Endothelial cell of umbilical vein (primary cell): ENCODE data around the gene BAZ1A. TPM values are rescaled to one million over a fixed set of nuclear protein-coding genes. Genes with fewer than 3 reads are reported as not detected.

Experiments
- BruUV-seq: library from RNA; stranded (reverse); fragments of 400-500 nt; replicated peaks from 2 replicates; lab custom pipeline; 2021; lab: Mats Ljungman, UMichigan
- CTCF ChIA-PET: fragments of 300-600, 350-600 bp; sonication (Branson Sonifier 250); formaldehyde crosslinking; loops from one replicate; lab custom pipeline; 2021; ENCODE audit warnings: antibody characterized with exemption, inconsistent platforms; lab: Charles Lee
- POLR2A ChIA-PET: fragments of 300-600, 350-600 bp; sonication (Branson Sonifier 250); formaldehyde crosslinking; loops from one replicate; lab custom pipeline; 2021; ENCODE audit warnings: antibody characterized with exemption, inconsistent platforms; lab: Charles Lee
- DNase-seq: peaks from one replicate; pipeline ENCODE4 v3.0.0-alpha.2; 2011; ENCODE audit warnings: low read depth, low spot score
- FAIRE-seq: peaks from 2 replicates; lab custom pipeline; 2011; peaks lifted over from hg19 to GRCh38; lab: Jason Lieb, UNC
- H2AFZ ChIP-seq: 2 replicates; pipeline ENCODE4 v1.6.0; 2012; ENCODE audit warnings: low read depth, low read length, control low read depth, inconsistent platforms
- H3K27ac ChIP-seq: 2 replicates; pipeline ENCODE4 v1.5.1; 2011; ENCODE audit warnings: low read depth, mild to moderate bottlenecking, control low read depth, low read length, moderate library complexity; ENCODE audit not compliant: insufficient read depth
- H3K27me3 ChIP-seq, 2 experiments: 2 replicates each; pipeline versions ENCODE4 v1.6.0 to v1.6.1; 2011; ENCODE audit warnings: low read length in 2 of 2, mixed read lengths in 1 of 2; ENCODE audit not compliant: control insufficient read depth in 2 of 2, insufficient read depth in 2 of 2
- H3K36me3 ChIP-seq, 2 experiments: 2 replicates in 1 of 2; 3 replicates in 1 of 2; pipeline ENCODE4 v1.5.1; 2011; ENCODE audit warnings: low read length in 2 of 2, mild to moderate bottlenecking in 1 of 2, moderate library complexity in 1 of 2; ENCODE audit not compliant: control insufficient read depth in 2 of 2, insufficient read depth in 2 of 2; ENCODE audit errors: extremely low read depth in 1 of 2
- H3K4me1 ChIP-seq: 3 replicates; pipeline ENCODE4 v1.5.1; 2011; ENCODE audit warnings: mild to moderate bottlenecking, low read length; ENCODE audit not compliant: control insufficient read depth, insufficient read depth; ENCODE audit errors: extremely low read depth
- H3K4me2 ChIP-seq: 2 replicates; pipeline ENCODE4 v1.6.1; 2011; ENCODE audit warnings: low read length, control low read depth, mixed read lengths; ENCODE audit not compliant: insufficient read depth
- H3K4me3 ChIP-seq, 3 experiments: fragments of 200-600 bp in 1 of 3; sonication (generic), shearing (Covaris generic) in 1 of 3; replicated peaks in 1 of 3; 2 replicates each; pipeline ENCODE4 v1.5.1; 2011 to 2016; ENCODE audit warnings: control low read depth in 3 of 3, low read length in 3 of 3, mild to moderate bottlenecking in 2 of 3, inconsistent platforms in 1 of 3, low read depth in 1 of 3, moderate library complexity in 1 of 3; ENCODE audit not compliant: insufficient read depth in 1 of 3
- H3K79me2 ChIP-seq: 2 replicates; pipeline ENCODE4 v1.6.0; 2012; ENCODE audit warnings: low read length, inconsistent platforms; ENCODE audit not compliant: control insufficient read depth, insufficient read depth
- H3K9ac ChIP-seq: replicated peaks from 2 replicates; pipeline ENCODE3; 2011; ENCODE audit warnings: low read length, control low read depth; ENCODE audit not compliant: insufficient read depth; ENCODE audit errors: extremely low read depth
- H3K9me1 ChIP-seq: replicated peaks from 3 replicates; pipeline ENCODE4 v1.6.0; 2011; ENCODE audit warnings: mild to moderate bottlenecking, low read length; ENCODE audit not compliant: control insufficient read depth, insufficient read depth; ENCODE audit errors: extremely low read depth
- H3K9me3 ChIP-seq: replicated peaks from 2 replicates; pipeline ENCODE4 v1.5.1; 2012; ENCODE audit warnings: low read length, inconsistent platforms; ENCODE audit not compliant: control insufficient read depth, insufficient read depth
- H4K20me1 ChIP-seq: replicated peaks from 2 replicates; pipeline ENCODE3; 2011; ENCODE audit warnings: mild to moderate bottlenecking, low read length; ENCODE audit not compliant: control insufficient read depth, insufficient read depth; ENCODE audit errors: extremely low read depth
- EZH2 ChIP-seq: IDR thresholded peaks from 2 replicates; pipeline ENCODE4 v1.6.1; 2012; ENCODE audit warnings: borderline replicate concordance, low read depth, mild to moderate bottlenecking, moderate library complexity, low read length, inconsistent platforms; ENCODE audit not compliant: severe bottlenecking
- FOS ChIP-seq: IDR thresholded peaks from 2 replicates; pipeline ENCODE4 v1.6.1; 2011; ENCODE audit warnings: mild to moderate bottlenecking, low read length, moderate library complexity, borderline replicate concordance; ENCODE audit not compliant: insufficient read depth
- GATA2 ChIP-seq: IDR thresholded peaks from 2 replicates; pipeline ENCODE4 v1.7.0; 2011; ENCODE audit warnings: low read depth, mild to moderate bottlenecking, moderate library complexity, mixed read lengths, low read length; ENCODE audit not compliant: insufficient read length, insufficient read depth
- JUN ChIP-seq: IDR thresholded peaks from 2 replicates; pipeline ENCODE4 v1.6.1; 2011; ENCODE audit warnings: borderline replicate concordance, low read depth; ENCODE audit not compliant: insufficient read length, insufficient read depth
- MYC ChIP-seq: IDR thresholded peaks from one replicate; pipeline ENCODE4 v1.6.1; 2011; ENCODE audit warnings: mild to moderate bottlenecking, low read depth, low read length
- POLR2A ChIP-seq: IDR thresholded peaks from 2 replicates; pipeline ENCODE4 v1.6.1; 2012; ENCODE audit warnings: low read depth, mild to moderate bottlenecking, control low read depth, low read length
- POLR2AphosphoS5 ChIP-seq: IDR thresholded peaks from 2 replicates; pipeline ENCODE4 v1.6.1; 2012; ENCODE audit warnings: low read depth, mild to moderate bottlenecking, control low read depth, low read length, moderate library complexity; ENCODE audit not compliant: insufficient read depth
- dilution Hi-C: fragments of 300-500 bp; cut with MboI; formaldehyde crosslinking; loops from one replicate; pipeline ENCODE4 v1.15.0; 2019; ENCODE audit warnings: low sequenced_read_pairs; ENCODE audit not compliant: extremely low pct_ligation_motif_present
- intact Hi-C: fragments of 100-400 bp; cut with micrococcal nuclease; formaldehyde crosslinking; loops from one replicate; pipeline ENCODE4 v1.10.0; 2022
- polyA plus RNA-seq, 4 experiments: library from polyadenylated mRNA; depleted of rRNA in 3 of 4; stranded (reverse) in 3 of 4; unstranded in 1 of 4; fragments of >200 nt; gene quantifications; 2 replicates each; pipeline versions ENCODE4 v1.2.1 to v1.2.3, GENCODE V29; 2011 to 2012; ENCODE audit warnings: missing spikeins in 1 of 4
- total RNA-seq: library from RNA; stranded (reverse); gene quantifications from 2 replicates; pipeline ENCODE4 v1.2.3, GENCODE V29; 2021
- TF ChIP-seq, protein P1 (sequence below): IDR thresholded peaks from 2 replicates; pipeline ENCODE4 v1.6.1; 2011; ENCODE audit not compliant: insufficient read depth, insufficient read length
- TF ChIP-seq, protein P2 (sequence below), 2 donors: IDR thresholded peaks; 1 replicate in 1 of 2; 2 replicates in 1 of 2; pipeline ENCODE4 v1.5.1; 2011; ENCODE audit warnings: low read length in 2 of 2, mild to moderate bottlenecking in 2 of 2, moderate library complexity in 2 of 2, control low read depth in 1 of 2, inconsistent platforms in 1 of 2, low read depth in 1 of 2; ENCODE audit not compliant: insufficient read depth in 1 of 2; ENCODE audit errors: extremely low read depth in 1 of 2

Gene BAZ1A
- total and polyA plus RNA-seq, 2 donors (not counting 3 experiments of a cell fraction or from before 2014, with no cell fraction given): 15.2 to 52.1 TPM

DNA sequence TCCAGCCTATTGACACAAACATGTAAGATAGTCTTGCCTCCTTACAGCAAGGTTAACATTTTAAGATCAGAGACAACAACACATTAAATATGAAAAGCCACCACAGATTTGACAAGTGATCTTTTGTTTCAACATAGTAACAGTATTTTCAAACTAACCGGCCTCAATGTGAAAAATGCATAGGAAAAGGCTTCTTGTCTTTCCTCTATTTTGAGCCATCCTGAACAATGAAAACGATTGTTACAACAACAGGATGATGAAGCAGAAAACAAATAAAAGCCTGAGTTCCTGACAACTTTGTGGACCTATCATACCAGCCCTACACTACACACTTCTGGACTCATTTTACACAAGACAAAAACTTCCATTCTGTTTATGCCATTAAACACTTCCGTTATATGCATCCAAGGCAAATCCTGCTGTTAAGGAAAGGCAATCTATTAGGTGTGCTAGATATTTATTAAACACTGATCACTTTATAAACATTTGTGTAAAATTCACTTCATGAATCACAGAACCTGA is 37.3 kb downstream of the BAZ1A start:
- Histone ChIP-seq H3K9me1 (no peaks in the 10 kb centered on the region), H3K4me3 (no peak overlapping the region), H3K79me2 (peaks cover 58% of the 10 kb centered on the region), H3K27ac (peak overlapping the region; percentile 37), H3K4me1 (peaks cover 7% of the 10 kb centered on the region), H3K9me3 (no peaks in the 10 kb centered on the region), H2AFZ (no peak overlapping the region), H3K4me2 (peak overlapping the region; percentile 42), H3K9ac (no peak overlapping the region), H3K36me3 (no peaks in the 10 kb centered on the region), H3K27me3 (no peaks in the 10 kb centered on the region), H4K20me1 (no peaks in the 10 kb centered on the region)
- intact Hi-C loops (no loop called here), dilution Hi-C loops (no loop called here)
- CTCF ChIA-PET: interaction anchor here (1.1 kb wide), 1 partner anchor 11 kb away, joined by 3 read pairs; no protein-coding TSS in a partner anchor
- POLR2A ChIA-PET: no interaction called here
- TF ChIP-seq EZH2: no peak
- no peak for TF ChIP-seq POLR2AphosphoS5
- TF ChIP-seq, protein P1, sequence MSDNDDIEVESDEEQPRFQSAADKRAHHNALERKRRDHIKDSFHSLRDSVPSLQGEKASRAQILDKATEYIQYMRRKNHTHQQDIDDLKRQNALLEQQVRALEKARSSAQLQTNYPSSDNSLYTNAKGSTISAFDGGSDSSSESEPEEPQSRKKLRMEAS: no peak
- TF ChIP-seq MYC: no peak
- no peak for TF ChIP-seq GATA2
- TF ChIP-seq JUN: no peak
- TF ChIP-seq, protein P2, sequence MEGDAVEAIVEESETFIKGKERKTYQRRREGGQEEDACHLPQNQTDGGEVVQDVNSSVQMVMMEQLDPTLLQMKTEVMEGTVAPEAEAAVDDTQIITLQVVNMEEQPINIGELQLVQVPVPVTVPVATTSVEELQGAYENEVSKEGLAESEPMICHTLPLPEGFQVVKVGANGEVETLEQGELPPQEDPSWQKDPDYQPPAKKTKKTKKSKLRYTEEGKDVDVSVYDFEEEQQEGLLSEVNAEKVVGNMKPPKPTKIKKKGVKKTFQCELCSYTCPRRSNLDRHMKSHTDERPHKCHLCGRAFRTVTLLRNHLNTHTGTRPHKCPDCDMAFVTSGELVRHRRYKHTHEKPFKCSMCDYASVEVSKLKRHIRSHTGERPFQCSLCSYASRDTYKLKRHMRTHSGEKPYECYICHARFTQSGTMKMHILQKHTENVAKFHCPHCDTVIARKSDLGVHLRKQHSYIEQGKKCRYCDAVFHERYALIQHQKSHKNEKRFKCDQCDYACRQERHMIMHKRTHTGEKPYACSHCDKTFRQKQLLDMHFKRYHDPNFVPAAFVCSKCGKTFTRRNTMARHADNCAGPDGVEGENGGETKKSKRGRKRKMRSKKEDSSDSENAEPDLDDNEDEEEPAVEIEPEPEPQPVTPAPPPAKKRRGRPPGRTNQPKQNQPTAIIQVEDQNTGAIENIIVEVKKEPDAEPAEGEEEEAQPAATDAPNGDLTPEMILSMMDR (IDR thresholded peaks at IDR 0.05; ENCODE audit: extremely low read depth in 1 of 2, insufficient read depth in 1 of 2, low read depth in 1 of 2, low read length in 2 of 2): no peak
- no peak for TF ChIP-seq FOS
- no peak for TF ChIP-seq POLR2A
- FAIRE-seq (peak; percentile 73), DNase-seq (peak; percentile 54)
- no TSS peak for BruUV-seq
